SH-SY5Y (cell line): ENCODE results near the gene CD63.

Source experiments
- GATA2 ChIP-seq: IDR thresholded peaks from 2 replicates; pipeline ENCODE4 v1.6.1; 2011; ENCODE audit warnings: mild to moderate bottlenecking, low read depth, low read length
- GATA3 ChIP-seq: IDR thresholded peaks from 2 replicates; pipeline ENCODE4 v1.6.1; 2011; ENCODE audit warnings: low read depth, mild to moderate bottlenecking, low read length, moderate library complexity

The CD63 gene

GRCh38 chr12:55744340-55745030 is 15.7 kb upstream of the CD63 start:
- TF ChIP-seq GATA3 = no peak

GRCh38 chr12:55743406-55744339 is 14.9 kb upstream of the CD63 start:
- no peak for TF ChIP-seq GATA2
- TF ChIP-seq GATA3 = no peak

- TF ChIP-seq GATA2 (peak; percentile 30; the same call in 1 of the 2 replicates), GATA3 (no peak)
Observed at GRCh38 chr12:55742719-55743405, 14.1 kb upstream of the CD63 start, which contains the start of gene GDF11. TSS of gene GDF11 (plus strand) at chr12:55743122. CDS start at chr12:55743317, 195 bp downstream.

- TF ChIP-seq GATA2 (no peak), GATA3 (no peak)
Observed at GRCh38 chr12:55741931-55742680, 13.3 kb upstream of the CD63 start.

- TF ChIP-seq GATA2 (no peak), GATA3 (no peak)
Observed at GRCh38 chr12:55739025-55739378, 10.2 kb upstream of the CD63 start.

- no peak for TF ChIP-seq GATA2
- no peak for TF ChIP-seq GATA3
Observed at GRCh38 chr12:55738123-55739024, 9.6 kb upstream of the CD63 start.

- TF ChIP-seq GATA3 = no peak
- no peak for TF ChIP-seq GATA2
Observed at GRCh38 chr12:55737581-55738122, 8.8 kb upstream of the CD63 start.

GRCh38 chr12:55736780-55737580 is 8.2 kb upstream of the CD63 start:
- TF ChIP-seq GATA3 (no peak), GATA2 (no peak)

- TF ChIP-seq GATA3 (no peak), GATA2 (no peak)
Observed at GRCh38 chr12:55736076-55736475, 7.3 kb upstream of the CD63 start.

GRCh38 chr12:55734595-55734994 is 5.8 kb upstream of the CD63 start:
- no peak for TF ChIP-seq GATA2
- TF ChIP-seq GATA3 = no peak

- TF ChIP-seq GATA3 (no peak), GATA2 (no peak)
Observed at GRCh38 chr12:55733858-55734257, 5.0 kb upstream of the CD63 start.
